IPS DF 6.9 (cell line): Measurements from ENCODE around the gene ADAP2.

Experiments
- DNase-seq: peaks from one replicate; pipeline ENCODE4 v3.0.0-alpha.2; 2013; ENCODE audit warnings: low read depth, low spot score
- H3K27ac ChIP-seq: one replicate; pipeline ENCODE4 v1.5.1; 2013; ENCODE audit warnings: low read length, control low read depth
- H3K27me3 ChIP-seq: 2 replicates; pipeline ENCODE4 v1.6.1; 2013; ENCODE audit warnings: mild to moderate bottlenecking, low read length; ENCODE audit not compliant: control insufficient read depth, insufficient read depth
- H3K36me3 ChIP-seq: 2 replicates; pipeline ENCODE4 v1.6.1; 2013; ENCODE audit warnings: low read length; ENCODE audit not compliant: control insufficient read depth, insufficient read depth
- H3K4me1 ChIP-seq: 2 replicates; pipeline ENCODE4 v1.6.1; 2013; ENCODE audit warnings: low read length; ENCODE audit not compliant: control insufficient read depth, insufficient read depth
- H3K4me3 ChIP-seq: 2 replicates; pipeline ENCODE4 v1.5.1; 2013; ENCODE audit warnings: mild to moderate bottlenecking, low read length
- H3K9me3 ChIP-seq: 2 replicates; pipeline ENCODE4 v1.6.1; 2013; ENCODE audit warnings: low read length, inconsistent platforms; ENCODE audit not compliant: control insufficient read depth, insufficient read depth
- WGBS: extraction: QIAGEN DNeasy Blood & Tissue Kit; methylation state at CpG from one replicate; pipeline ENCODE4 v1.1.7; 2013; ENCODE audit warnings: mixed read lengths, missing lambda C conversion rate; ENCODE audit not compliant: insufficient read length, insufficient coverage; 5-methylcytosine and 5-hydroxymethylcytosine counted together

Gene ADAP2

GRCh38 chr17:30915833-30916611, 5.7 kb upstream of the ADAP2 start:
- no CpG with 5 or more reads among the region's 5 CpGs for WGBS
- H3K27ac ChIP-seq: no peak overlapping the region
- H3K27me3 ChIP-seq: peaks cover 2% of the 10 kb centered on the region; the same call in 1 of the 2 replicates

DNA sequence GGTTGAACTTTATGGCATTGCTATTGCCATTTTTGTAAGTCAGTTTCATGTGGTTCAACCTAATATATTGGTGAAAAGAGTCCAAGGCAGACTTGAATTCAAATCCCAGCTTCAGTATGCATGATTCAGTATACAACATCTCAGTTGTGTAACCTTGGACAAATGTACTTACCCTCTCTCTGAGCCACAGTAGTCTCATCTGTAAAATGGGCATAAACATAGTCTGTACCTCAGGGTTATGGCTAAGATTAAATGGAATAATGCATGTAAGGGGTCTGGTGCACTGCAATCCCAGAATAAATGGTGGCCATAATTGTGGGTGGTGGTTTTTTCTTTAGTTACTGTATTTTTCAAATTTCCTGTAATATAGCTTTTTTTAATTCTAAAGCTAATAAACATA, 4.7 kb upstream of the ADAP2 start:
- Histone ChIP-seq H3K4me1 (peaks cover 4% of the 10 kb centered on the region; the same call in 1 of the 2 replicates), H3K36me3 (no peaks in the 10 kb centered on the region), H3K9me3 (no peaks in the 10 kb centered on the region), H3K27me3 (peaks cover 9% of the 10 kb centered on the region; the same call in 1 of the 2 replicates), H3K4me3 (no peak overlapping the region), H3K27ac (no peak overlapping the region)
- DNase-seq: no peak

More at GRCh38 chr17:30915833-30916611, 5.7 kb upstream of the ADAP2 start:
- Histone ChIP-seq H3K9me3 (no peaks in the 10 kb centered on the region), H3K4me1 (0 out of 2 replicates have a peak, but pooled peaks cover 2% of the 10 kb centered on the region), H3K36me3 (no peaks in the 10 kb centered on the region), H3K4me3 (no peak overlapping the region)
- no peak for DNase-seq

GRCh38 chr17:30920282-30920681, 1.5 kb upstream of the ADAP2 start:
- Histone ChIP-seq H3K27ac (no peak overlapping the region), H3K36me3 (no peaks in the 10 kb centered on the region), H3K4me1 (peaks cover 4% of the 10 kb centered on the region; the same call in 1 of the 2 replicates), H3K4me3 (no peak overlapping the region), H3K27me3 (peaks cover 23% of the 10 kb centered on the region), H3K9me3 (no peaks in the 10 kb centered on the region)
- no peak for DNase-seq
- WGBS: no CpG with 5 or more reads among the region's 4 CpGs

DNA sequence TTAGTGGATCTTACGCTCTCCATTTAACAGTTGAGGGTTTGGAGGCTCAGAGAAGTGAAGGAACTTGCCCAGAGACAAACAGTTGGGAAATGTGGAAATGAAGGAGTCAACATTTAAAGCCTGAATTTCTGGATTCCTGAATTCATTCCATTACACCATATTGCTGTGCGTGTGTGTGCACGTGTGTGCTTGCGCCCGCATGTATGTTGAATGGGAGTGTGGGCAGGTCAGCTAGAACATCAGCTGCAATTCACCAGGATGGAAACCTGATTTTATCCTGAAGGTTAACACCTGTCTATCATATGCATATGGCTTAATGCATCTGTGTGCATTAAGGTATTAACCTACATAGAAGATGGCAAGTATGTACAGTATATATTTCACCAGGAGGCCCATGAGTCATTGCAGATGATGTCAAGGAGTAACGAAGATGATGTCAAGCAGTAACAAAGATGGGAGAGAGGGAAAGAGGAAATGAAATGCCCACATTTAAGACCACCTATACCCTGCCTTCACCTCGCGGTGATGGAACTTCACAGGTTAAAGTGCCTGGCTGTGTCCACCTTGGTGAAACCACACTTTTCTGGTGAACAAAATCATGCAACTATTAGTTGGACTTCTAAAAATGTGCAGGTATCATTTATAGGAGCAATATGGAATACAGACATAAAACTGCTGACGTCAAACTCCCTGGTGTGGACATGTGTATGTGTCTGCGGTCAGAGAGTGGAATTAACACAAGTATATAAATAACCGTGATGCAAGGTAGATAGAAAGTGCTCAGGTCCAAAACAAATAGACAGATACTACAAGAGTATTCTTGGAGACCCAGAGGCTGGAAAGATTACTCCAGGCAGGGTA, 832 bp upstream of the ADAP2 start:
- WGBS: no CpG with 5 or more reads among the region's 11 CpGs
- no peak for DNase-seq
- H3K4me1 ChIP-seq: peaks cover 4% of the 10 kb centered on the region; the same call in 1 of the 2 replicates
- H3K4me3 ChIP-seq: no peak overlapping the region
- H3K9me3 ChIP-seq: no peaks in the 10 kb centered on the region
- no peaks in the 10 kb centered on the region for H3K36me3 ChIP-seq
- H3K27ac ChIP-seq: no peak overlapping the region
- H3K27me3 ChIP-seq: peaks cover 23% of the 10 kb centered on the region

GRCh38 chr17:30922235-30923030, 688 bp downstream of the ADAP2 start:
- peaks cover 4% of the 10 kb centered on the region; the same call in 1 of the 2 replicates for H3K4me1 ChIP-seq
- no peaks in the 10 kb centered on the region for H3K9me3 ChIP-seq
- peaks cover 25% of the 10 kb centered on the region for H3K27me3 ChIP-seq
- no peak overlapping the region for H3K27ac ChIP-seq
- H3K36me3 ChIP-seq: no peaks in the 10 kb centered on the region
- peak overlapping the region; percentile 45; the same call in 1 of the 2 replicates for H3K4me3 ChIP-seq
- no CpG with 5 or more reads among the region's 66 CpGs for WGBS
- no peak for DNase-seq

- Histone ChIP-seq H3K27ac (no peak overlapping the region), H3K4me1 (peaks cover 4% of the 10 kb centered on the region; the same call in 1 of the 2 replicates), H3K27me3 (peaks cover 25% of the 10 kb centered on the region), H3K9me3 (no peaks in the 10 kb centered on the region), H3K36me3 (no peaks in the 10 kb centered on the region), H3K4me3 (no peak overlapping the region)
- WGBS: no CpG with 5 or more reads among the region's 2 CpGs
- DNase-seq: no peak
Observed at GRCh38 chr17:30924341-30924740, 2.6 kb downstream of the ADAP2 start.

GRCh38 chr17:30926516-30926915, 4.8 kb downstream of the ADAP2 start:
- Histone ChIP-seq H3K4me1 (peaks cover 2% of the 10 kb centered on the region; the same call in 1 of the 2 replicates), H3K27me3 (peaks cover 18% of the 10 kb centered on the region), H3K4me3 (no peak overlapping the region), H3K36me3 (no peaks in the 10 kb centered on the region), H3K27ac (no peak overlapping the region), H3K9me3 (no peaks in the 10 kb centered on the region)
- WGBS: no CpG with 5 or more reads among the region's 6 CpGs
- DNase-seq: no peak

DNA sequence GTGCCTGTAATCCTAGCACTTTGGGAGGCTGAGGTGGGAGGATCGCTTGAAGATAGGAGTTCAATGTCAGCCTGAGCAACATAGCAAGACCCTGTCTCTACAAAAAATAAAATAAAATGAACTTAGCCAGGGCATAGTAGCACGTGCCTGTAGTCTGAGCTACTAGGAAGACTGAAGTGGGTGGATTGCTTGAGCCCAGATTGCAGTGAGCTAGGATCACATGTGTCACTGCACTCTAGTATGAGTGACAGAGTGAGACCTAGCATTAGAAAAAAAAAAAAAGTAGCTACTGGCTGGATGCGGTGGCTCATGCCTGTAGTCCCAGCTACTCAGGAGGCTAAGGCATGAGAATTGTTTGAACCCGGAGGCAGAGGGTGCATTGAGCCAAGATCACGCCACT, 6.0 kb downstream of the ADAP2 start:
- H3K4me3 ChIP-seq: no peak overlapping the region
- no peak for DNase-seq
- no CpG with 5 or more reads among the region's 5 CpGs for WGBS

GRCh38 chr17:30928584-30928983, 6.8 kb downstream of the ADAP2 start:
- H3K4me3 ChIP-seq: no peak overlapping the region
- no peaks in the 10 kb centered on the region for H3K4me1 ChIP-seq
- no CpG with 5 or more reads among the region's 3 CpGs for WGBS
- no peaks in the 10 kb centered on the region for H3K9me3 ChIP-seq
- no peak for DNase-seq
- no peaks in the 10 kb centered on the region; the same call in 1 of the 2 replicates for H3K36me3 ChIP-seq
- no peak overlapping the region for H3K27ac ChIP-seq
- H3K27me3 ChIP-seq: peaks cover 2% of the 10 kb centered on the region; the same call in 1 of the 2 replicates

More for the DNA sequence above, 6.0 kb downstream of the ADAP2 start:
- Histone ChIP-seq H3K9me3 (no peaks in the 10 kb centered on the region), H3K36me3 (no peaks in the 10 kb centered on the region), H3K27me3 (peaks cover 9% of the 10 kb centered on the region), H3K4me1 (no peaks in the 10 kb centered on the region), H3K27ac (no peak overlapping the region)
